Panc1 (cell line): ENCODE measurements around the gene RNF144B.

ENCODE experiments used
- CTCF ChIP-seq: fragments of 450-650 bp; IDR thresholded peaks from 2 replicates; pipeline ENCODE4 v1.5.1; 2017; ENCODE audit warnings: mild to moderate bottlenecking
- POLR2AphosphoS5 ChIP-seq: IDR thresholded peaks from 2 replicates; pipeline ENCODE4 v1.6.1; 2012; ENCODE audit warnings: mild to moderate bottlenecking, low read depth, low read length, moderate library complexity
- REST ChIP-seq, 2 experiments: IDR thresholded peaks; 2 replicates each; pipeline ENCODE4 v1.6.1; 2011 to 2012; ENCODE audit warnings: low read depth in 2 of 2, control low read depth in 1 of 2, low read length in 1 of 2, mild to moderate bottlenecking in 1 of 2, moderate library complexity in 1 of 2; ENCODE audit not compliant: insufficient read depth in 1 of 2
- SIN3A ChIP-seq: IDR thresholded peaks from 2 replicates; pipeline ENCODE4 v1.6.1; 2012; ENCODE audit warnings: low read depth, mild to moderate bottlenecking, low read length, moderate library complexity, borderline replicate concordance; ENCODE audit not compliant: insufficient read depth
- TCF7L2 ChIP-seq: IDR thresholded peaks from 2 replicates; pipeline ENCODE4 v1.6.1; 2011; ENCODE audit warnings: mild to moderate bottlenecking, low read depth, low read length, inconsistent platforms

- TF ChIP-seq CTCF (no peak), REST (IDR thresholded peaks at IDR 0.05; ENCODE audit: insufficient read depth in 1 of 2, low read depth in 2 of 2, low read length in 1 of 2) (no peak), POLR2AphosphoS5 (no peak), SIN3A (no peak), TCF7L2 (no peak)
These were observed 81.3 kb downstream of the RNF144B start for GRCh38 chr6:18468503-18468843.
